HepG2 (cell line): ENCODE measurements around the gene USP32. TPM values are rescaled to one million over a fixed set of nuclear protein-coding genes. Genes with fewer than 3 reads are reported as not detected.

ENCODE experiments used
- ATF3 ChIP-seq: sonication (generic); formaldehyde crosslinking; IDR thresholded peaks from 2 replicates; pipeline ENCODE4 v1.4.0; 2020; ENCODE audit warnings: missing genetic modification reagents
- CCDC6 ChIP-seq: sonication (generic); formaldehyde crosslinking; IDR thresholded peaks from 2 replicates; pipeline ENCODE4 v1.8.1; 2022; ENCODE audit warnings: mild to moderate bottlenecking, missing genetic modification reagents, moderate library complexity
- CEBPZ ChIP-seq: IDR thresholded peaks from 2 replicates; pipeline ENCODE4 v1.6.1; 2012; ENCODE audit warnings: low read length, improper control_type of control experiment
- E2F2 ChIP-seq: sonication (generic); formaldehyde crosslinking; IDR thresholded peaks from 2 replicates; pipeline ENCODE4 v1.4.0; 2020; ENCODE audit warnings: missing genetic modification reagents, borderline replicate concordance
- EP300 ChIP-seq, 3 experiments: sonication (generic) in 1 of 3; formaldehyde crosslinking in 1 of 3; IDR thresholded peaks; 2 replicates each; pipeline versions ENCODE4 v1.5.1 to v1.6.1; 2011 to 2020; ENCODE audit warnings: low read depth in 2 of 3, low read length in 2 of 3, borderline replicate concordance in 1 of 3, improper control_type of control experiment in 1 of 3, mild to moderate bottlenecking in 1 of 3, missing genetic modification reagents in 1 of 3, moderate library complexity in 1 of 3
- FOXP4 ChIP-seq: sonication (generic); formaldehyde crosslinking; IDR thresholded peaks from 2 replicates; pipeline ENCODE4 v1.4.0; 2020; ENCODE audit warnings: missing genetic modification reagents
- GZF1 ChIP-seq: sonication (generic); formaldehyde crosslinking; IDR thresholded peaks from 2 replicates; pipeline ENCODE4 v1.5.1; 2020; ENCODE audit warnings: mild to moderate bottlenecking, missing genetic modification reagents
- KDM5A ChIP-seq: fragments of 200-600 bp; sonication (generic); IDR thresholded peaks from 2 replicates; pipeline ENCODE4 v1.7.0; 2018; ENCODE audit warnings: antibody characterized with exemption, mild to moderate bottlenecking, low read length, borderline replicate concordance
- MATR3 ChIP-seq: sonication (generic); formaldehyde crosslinking; IDR thresholded peaks from 2 replicates; pipeline ENCODE4 v1.4.0; 2020; ENCODE audit warnings: missing genetic modification reagents
- PATZ1 ChIP-seq: sonication (generic); formaldehyde crosslinking; IDR thresholded peaks from 2 replicates; pipeline ENCODE4 v1.4.0; 2020; ENCODE audit warnings: missing genetic modification reagents
- SP4 ChIP-seq: sonication (generic); formaldehyde crosslinking; IDR thresholded peaks from 2 replicates; pipeline ENCODE4 v1.8.1; 2023; ENCODE audit warnings: mild to moderate bottlenecking, missing genetic modification reagents
- SUZ12 ChIP-seq: fragments of 150-350 bp; IDR thresholded peaks from 2 replicates; pipeline ENCODE4 v1.6.1; 2014; ENCODE audit warnings: low read depth, low read length
- ZNF20 ChIP-seq: sonication (generic); formaldehyde crosslinking; IDR thresholded peaks from 2 replicates; pipeline ENCODE4 v1.4.0; 2020; ENCODE audit warnings: mild to moderate bottlenecking, moderate library complexity, missing genetic modification reagents
- ZNF235 ChIP-seq: sonication (generic); formaldehyde crosslinking; IDR thresholded peaks from 2 replicates; pipeline ENCODE4 v1.8.1; 2023; ENCODE audit warnings: mild to moderate bottlenecking, missing genetic modification reagents, borderline replicate concordance
- ZNF3 ChIP-seq: IDR thresholded peaks from 2 replicates; pipeline ENCODE4 v1.7.0; 2017; ENCODE audit warnings: inconsistent platforms
- ZNF563 ChIP-seq: sonication (generic); formaldehyde crosslinking; IDR thresholded peaks from 2 replicates; pipeline ENCODE4 v1.8.0; 2022; ENCODE audit warnings: mild to moderate bottlenecking, moderate library complexity, missing genetic modification reagents
- ZNF572 ChIP-seq: sonication (generic); formaldehyde crosslinking; IDR thresholded peaks from 2 replicates; pipeline ENCODE4 v1.5.1; 2020; ENCODE audit warnings: mild to moderate bottlenecking, missing genetic modification reagents
- ZNF589 ChIP-seq: sonication (generic); formaldehyde crosslinking; conservative IDR thresholded peaks from 2 replicates; pipeline ENCODE4 v1.8.0; 2022; ENCODE audit warnings: mild to moderate bottlenecking, moderate library complexity, missing genetic modification reagents
- ZNF891 ChIP-seq: sonication (generic); formaldehyde crosslinking; IDR thresholded peaks from 2 replicates; pipeline ENCODE4 v1.5.0; 2020; ENCODE audit warnings: mild to moderate bottlenecking, missing genetic modification reagents
- polyA plus RNA-seq, 8 experiments: library from polyadenylated mRNA; depleted of rRNA in 3 of 8; stranded (reverse) in 7 of 8; unstranded in 1 of 8; fragments of >200 nt; fragmentation: Illumina TruSeq in 4 of 8; extraction: Trizol in 4 of 8; gene quantifications; 2 replicates each; pipeline versions ENCODE4 v1.2.1 to v1.2.3, GENCODE V29; 2011 to 2016; ENCODE audit warnings: low read depth in 4 of 8, missing spikeins in 1 of 8, mixed read lengths in 1 of 8; ENCODE audit not compliant: insufficient read depth in 1 of 8
- total RNA-seq, 5 experiments: library from RNA; depleted of rRNA; stranded (reverse); fragments of >200 nt; fragmentation: Illumina TruSeq; extraction: Trizol; gene quantifications; 2 replicates each; pipeline ENCODE4 v1.2.3, GENCODE V29; 2016; ENCODE audit warnings: low read depth in 1 of 5

The USP32 gene
- total and polyA plus RNA-seq, 2 of the 13 experiments (the other 11 are each of a cell fraction or from before 2014, with no cell fraction given), result 24.9 to 39.9 TPM

- TF ChIP-seq E2F2 (CRISPR knock-in tag) (no peak), ZNF3 (CRISPR knock-in tag) (peak; percentile 80; the same call in 1 of the 2 replicates), GZF1 (CRISPR knock-in tag) (peak; percentile 93), KDM5A (no peak), PATZ1 (CRISPR knock-in tag) (peak; percentile 85), SUZ12 (no peak), FOXP4 (peak; percentile 74), ATF3 (peak; percentile 92), ZNF589 (CRISPR knock-in tag) (peak; percentile 90; the same call in 1 of the 2 replicates), SP4 (CRISPR knock-in tag) (peak; percentile 76; the same call in 1 of the 2 replicates), ZNF235 (peak; percentile 99), EP300 (IDR thresholded peaks at IDR 0.05; ENCODE audit: low read depth in 2 of 2, low read length in 2 of 2) (no peak), EP300 (CRISPR knock-in tag; IDR thresholded peaks at IDR 0.05; ENCODE audit: borderline replicate concordance) (peak; percentile 67), CCDC6 (CRISPR knock-in tag) (peak; percentile 95; the same call in 1 of the 2 replicates), ZNF20 (peak; percentile 91; the same call in 1 of the 2 replicates), ZNF563 (peak; percentile 99), ZNF891 (CRISPR knock-in tag) (peak; percentile 90), CEBPZ (no peak), ZNF572 (CRISPR knock-in tag) (peak; percentile 34; the same call in 1 of the 2 replicates), MATR3 (CRISPR knock-in tag) (no peak)
Measured at GRCh38 chr17:60139438-60140285, 252.3 kb downstream of the USP32 start (continued).
